KOPT-K1 (cell line): Measurements from ENCODE around the gene FHAD1.
"Not testable (repeated sequence)": the region's sequence is repeated elsewhere in the genome, so short reads cannot be mapped to it uniquely, and the experiment has no call there.

Experiments used
- H3K27ac ChIP-seq: fragments of 200-600 bp; sonication (generic); 2 replicates; pipeline ENCODE4 v1.5.1; 2016; ENCODE audit warnings: antibody characterized with exemption, mild to moderate bottlenecking, low read depth, low read length; ENCODE audit not compliant: poor library complexity, severe bottlenecking
- H3K36me3 ChIP-seq: fragments of 200-600 bp; sonication (generic); 2 replicates; pipeline ENCODE4 v1.5.1; 2017; ENCODE audit warnings: antibody characterized with exemption, mild to moderate bottlenecking, low read length, moderate library complexity; ENCODE audit not compliant: insufficient read depth
- H3K9me3 ChIP-seq: fragments of 200-600 bp; sonication (generic); 2 replicates; pipeline ENCODE4 v1.5.1; 2017; ENCODE audit warnings: antibody characterized with exemption, low read length, mild to moderate bottlenecking; ENCODE audit not compliant: insufficient read depth, poor library complexity, severe bottlenecking

FHAD1 gene

GRCh38 chr1:15290382-15290781 lies 43.4 kb downstream of the FHAD1 start:
- no peak overlapping the region for H3K27ac ChIP-seq
- H3K9me3 ChIP-seq, result no peaks in the 10 kb centered on the region
- no peaks in the 10 kb centered on the region for H3K36me3 ChIP-seq

GRCh38 chr1:15295696-15296095 lies 48.7 kb downstream of the FHAD1 start:
- H3K36me3 ChIP-seq, result no peaks in the 10 kb centered on the region
- H3K27ac ChIP-seq, result no peak overlapping the region
- H3K9me3 ChIP-seq, result no peaks in the 10 kb centered on the region

DNA sequence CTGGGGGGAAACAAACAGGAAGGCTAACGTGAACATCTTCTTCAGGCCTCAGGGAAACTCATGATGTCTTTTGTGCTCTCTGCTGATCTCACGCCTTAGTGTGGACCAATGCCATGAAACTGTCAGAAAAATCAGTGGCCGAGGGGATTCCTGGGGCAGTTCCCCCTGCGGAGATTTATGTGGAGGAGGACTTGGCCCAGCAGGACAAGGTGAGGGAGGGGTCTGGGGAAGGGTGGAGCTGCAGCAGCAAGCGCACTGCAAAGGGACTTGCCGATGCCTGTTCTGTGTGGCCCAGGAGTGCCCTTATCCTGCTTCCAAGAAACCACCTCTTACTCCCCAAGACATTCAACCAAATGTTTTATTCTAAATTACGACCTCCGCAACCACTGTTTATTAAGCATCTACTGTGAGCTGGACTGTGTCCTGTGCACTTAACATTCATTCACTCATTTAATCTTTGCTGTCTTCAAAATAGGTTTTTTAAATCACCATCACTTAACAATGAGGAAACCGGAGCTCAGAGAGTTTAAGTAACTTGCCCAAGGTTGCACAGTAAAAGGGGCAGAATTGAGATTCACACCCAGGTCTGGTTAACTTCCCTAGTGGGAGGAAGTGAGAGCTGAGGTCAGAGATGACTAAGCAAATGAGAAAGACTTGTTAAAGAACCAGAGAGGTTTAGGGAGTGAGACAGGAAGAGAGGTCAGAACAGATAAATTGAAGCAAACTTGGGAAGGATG lies 49.7 kb downstream of the FHAD1 start:
- no peak overlapping the region for H3K27ac ChIP-seq
- H3K9me3 ChIP-seq, result no peaks in the 10 kb centered on the region
- no peaks in the 10 kb centered on the region for H3K36me3 ChIP-seq

GRCh38 chr1:15297975-15298374 lies 51.0 kb downstream of the FHAD1 start:
- not testable (repeated sequence) for H3K36me3 ChIP-seq, H3K9me3 ChIP-seq, H3K27ac ChIP-seq

GRCh38 chr1:15299179-15299578 lies 52.2 kb downstream of the FHAD1 start:
- Histone ChIP-seq H3K36me3 (no peaks in the 10 kb centered on the region), H3K27ac (no peak overlapping the region), H3K9me3 (no peaks in the 10 kb centered on the region)

GRCh38 chr1:15299806-15300205 lies 52.8 kb downstream of the FHAD1 start:
- Histone ChIP-seq H3K36me3 (no peaks in the 10 kb centered on the region), H3K27ac (no peak overlapping the region), H3K9me3 (no peaks in the 10 kb centered on the region)

GRCh38 chr1:15303935-15304334 lies 56.9 kb downstream of the FHAD1 start:
- Histone ChIP-seq H3K27ac (no peak overlapping the region), H3K36me3 (no peaks in the 10 kb centered on the region), H3K9me3 (peaks cover 13% of the 10 kb centered on the region)

GRCh38 chr1:15304708-15305467 lies 57.9 kb downstream of the FHAD1 start:
- Histone ChIP-seq H3K27ac (no peak overlapping the region), H3K36me3 (no peaks in the 10 kb centered on the region), H3K9me3 (peaks cover 13% of the 10 kb centered on the region)

DNA sequence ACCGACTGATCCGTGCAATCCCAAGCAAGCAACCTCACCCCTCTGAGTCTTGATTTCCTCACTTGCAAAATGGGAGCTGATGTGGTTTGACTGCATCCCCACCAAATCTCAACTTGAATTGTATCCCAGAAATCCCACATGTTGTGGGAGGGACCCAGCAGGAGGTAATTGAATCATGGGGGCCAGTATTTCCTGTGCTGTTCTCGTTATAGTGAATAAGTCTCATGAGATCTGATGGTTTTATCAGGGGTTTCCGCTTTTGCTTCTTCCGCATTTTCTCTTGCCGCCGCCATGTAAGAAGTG lies 58.4 kb downstream of the FHAD1 start:
- no peak overlapping the region for H3K27ac ChIP-seq
- no peaks in the 10 kb centered on the region for H3K36me3 ChIP-seq
- H3K9me3 ChIP-seq, result peaks cover 13% of the 10 kb centered on the region

DNA sequence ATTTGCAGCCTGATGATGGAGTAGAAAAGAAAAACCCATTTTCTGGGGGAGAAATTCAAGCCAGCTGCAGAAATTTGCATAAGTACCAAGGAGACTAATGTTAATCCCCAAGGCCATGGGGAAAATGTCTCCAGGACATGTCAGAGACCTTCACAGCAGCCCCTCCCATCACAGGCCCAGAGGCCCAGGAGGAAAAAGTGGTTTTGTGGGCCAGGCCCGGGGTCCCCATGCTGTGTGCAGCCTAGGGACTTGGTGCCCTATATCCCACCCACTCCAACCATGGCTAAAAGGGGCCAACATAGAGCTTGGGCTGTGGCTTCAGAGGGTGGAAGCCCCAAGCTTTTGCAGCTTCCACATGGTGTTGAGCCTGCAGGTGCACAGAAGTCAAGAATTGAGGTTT lies 59.3 kb downstream of the FHAD1 start:
- not testable (repeated sequence) for H3K27ac ChIP-seq, H3K36me3 ChIP-seq
- H3K9me3 ChIP-seq, result peaks cover 13% of the 10 kb centered on the region

DNA sequence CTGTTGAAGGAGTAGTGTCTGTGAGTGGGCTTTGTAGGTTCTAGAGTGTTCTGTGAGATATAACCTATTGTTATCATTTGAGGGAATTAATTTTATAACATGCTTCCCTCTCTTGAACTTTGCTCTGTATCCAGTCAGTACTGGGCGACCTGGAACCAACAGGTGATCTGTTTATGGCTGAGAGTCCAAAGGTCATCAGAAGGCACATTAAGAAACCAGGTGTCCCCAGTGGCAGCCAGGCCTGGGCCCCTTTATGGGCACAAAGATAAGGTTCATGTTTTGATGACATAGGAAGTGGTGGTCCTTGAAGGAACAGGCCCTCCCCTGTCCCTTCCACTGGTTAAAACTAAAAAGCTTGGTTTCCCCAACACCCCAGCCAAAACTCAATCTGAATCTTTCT lies 61.1 kb downstream of the FHAD1 start:
- peaks cover 13% of the 10 kb centered on the region for H3K9me3 ChIP-seq
- no peak overlapping the region for H3K27ac ChIP-seq
- H3K36me3 ChIP-seq, result no peaks in the 10 kb centered on the region

DNA sequence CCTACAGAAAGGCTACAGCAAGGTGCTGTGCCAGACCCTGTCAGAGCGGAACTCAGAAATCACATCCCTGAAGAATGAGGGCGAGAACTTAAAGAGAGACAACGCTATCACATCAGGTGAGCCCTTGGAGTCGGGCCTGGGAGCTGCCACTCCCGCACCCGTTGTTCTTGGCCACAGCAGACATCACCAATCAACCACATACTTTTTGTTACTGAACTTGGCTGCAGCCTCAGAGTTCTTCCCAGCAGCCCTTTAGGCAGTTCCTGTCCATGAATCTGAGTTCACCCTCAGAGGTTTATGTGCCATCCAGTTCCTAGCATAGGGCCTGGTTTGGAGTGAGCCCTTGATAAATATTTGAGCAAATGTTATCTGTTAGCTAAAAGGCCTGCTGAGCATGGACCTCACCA lies 61.6 kb downstream of the FHAD1 start:
- H3K27ac ChIP-seq, result no peak overlapping the region
- peaks cover 13% of the 10 kb centered on the region for H3K9me3 ChIP-seq
- H3K36me3 ChIP-seq, result no peaks in the 10 kb centered on the region

GRCh38 chr1:15309687-15310086 lies 62.7 kb downstream of the FHAD1 start:
- no peaks in the 10 kb centered on the region for H3K36me3 ChIP-seq
- H3K27ac ChIP-seq, result no peak overlapping the region
- H3K9me3 ChIP-seq, result peaks cover 13% of the 10 kb centered on the region

DNA sequence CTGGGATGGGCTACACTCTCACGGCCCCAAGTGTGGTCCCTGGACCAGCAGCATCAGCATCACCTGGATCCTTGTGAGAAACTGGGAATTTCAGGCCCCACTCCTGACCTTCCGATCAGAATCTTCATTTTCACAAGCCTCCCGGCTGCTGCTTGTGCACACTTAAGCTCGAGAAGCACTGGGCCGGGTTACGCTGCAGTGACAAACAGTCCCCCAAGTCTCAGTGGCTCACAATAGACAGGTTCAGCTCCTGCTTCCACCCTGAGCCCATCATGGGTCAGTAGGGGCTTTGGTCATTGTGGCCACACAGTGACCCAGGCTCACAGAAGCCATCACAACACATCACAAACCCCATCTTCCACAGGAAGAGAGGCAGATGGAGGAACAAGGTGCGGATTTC lies 63.5 kb downstream of the FHAD1 start:
- Histone ChIP-seq H3K36me3 (no peaks in the 10 kb centered on the region), H3K27ac (no peak overlapping the region), H3K9me3 (peaks cover 9% of the 10 kb centered on the region)

DNA sequence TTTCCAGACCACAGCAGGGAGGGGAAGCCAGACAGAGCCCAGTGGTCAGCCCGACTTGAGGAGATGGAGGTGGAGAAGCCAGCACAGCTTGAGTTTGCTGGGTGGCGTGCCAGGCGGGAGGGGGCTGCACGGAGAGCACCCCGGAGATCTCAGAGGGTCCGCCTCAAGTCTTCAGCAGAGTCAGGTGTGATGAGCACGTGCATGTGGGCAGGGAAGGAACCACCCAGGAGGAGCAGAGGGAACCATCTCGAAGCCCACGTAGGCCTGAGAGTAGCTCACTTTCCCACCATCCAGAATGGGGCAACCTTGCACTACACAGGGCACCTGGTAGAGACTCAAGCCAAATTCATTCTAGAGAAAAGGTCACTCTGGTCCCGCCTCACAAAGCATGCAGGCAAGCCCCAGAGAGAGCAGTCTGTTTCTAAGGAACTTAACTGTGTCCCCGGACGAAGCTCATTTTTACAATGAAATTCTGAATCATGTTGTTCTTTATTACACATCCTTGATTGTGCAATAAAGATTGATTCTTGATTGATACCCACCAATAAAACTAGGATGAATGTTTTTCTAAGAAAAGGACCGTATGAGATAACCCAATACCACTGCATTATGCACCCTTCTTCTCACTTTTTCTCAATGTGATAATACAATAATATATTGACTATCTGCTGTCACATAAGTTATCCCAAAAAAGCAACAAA lies 64.2 kb downstream of the FHAD1 start:
- Histone ChIP-seq H3K36me3 (no peaks in the 10 kb centered on the region), H3K9me3 (peaks cover 6% of the 10 kb centered on the region), H3K27ac (no peak overlapping the region)
